HUDEP-2 (cell line): Measurements from ENCODE around the gene MTG2.
A peak's percentile ranks its signal among the peaks of the same experiment; 100 is the strongest.
"Not testable (repeated sequence)": the region's sequence is repeated elsewhere in the genome, so short reads cannot be mapped to it uniquely, and the experiment has no call there.

Experiments used
- DNase-seq, 76 experiments: peaks; one replicate each; lab custom pipeline; 2025; ENCODE audit not compliant: unreplicated experiment in 76 of 76; lab: John Stamatoyannopoulos, UW

MTG2 gene

DNA sequence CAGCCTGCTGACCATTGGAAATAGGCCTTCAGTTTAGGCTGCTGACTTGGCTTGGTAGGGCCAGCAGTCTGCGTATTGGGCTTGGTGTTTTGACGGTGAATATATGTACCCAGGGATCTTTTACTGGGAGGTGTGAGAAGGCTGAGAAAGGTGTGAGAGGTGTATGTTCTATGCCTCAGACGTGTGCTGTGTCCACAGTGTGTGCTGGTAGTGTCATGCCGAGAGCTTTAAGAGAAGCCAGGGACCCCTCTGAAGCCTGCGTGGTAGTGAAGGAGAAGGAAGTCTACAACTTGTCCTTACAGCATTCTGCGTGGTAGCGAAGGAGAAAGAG is 37.2 kb upstream of the MTG2 start:
- no peak for DNase-seq

DNA sequence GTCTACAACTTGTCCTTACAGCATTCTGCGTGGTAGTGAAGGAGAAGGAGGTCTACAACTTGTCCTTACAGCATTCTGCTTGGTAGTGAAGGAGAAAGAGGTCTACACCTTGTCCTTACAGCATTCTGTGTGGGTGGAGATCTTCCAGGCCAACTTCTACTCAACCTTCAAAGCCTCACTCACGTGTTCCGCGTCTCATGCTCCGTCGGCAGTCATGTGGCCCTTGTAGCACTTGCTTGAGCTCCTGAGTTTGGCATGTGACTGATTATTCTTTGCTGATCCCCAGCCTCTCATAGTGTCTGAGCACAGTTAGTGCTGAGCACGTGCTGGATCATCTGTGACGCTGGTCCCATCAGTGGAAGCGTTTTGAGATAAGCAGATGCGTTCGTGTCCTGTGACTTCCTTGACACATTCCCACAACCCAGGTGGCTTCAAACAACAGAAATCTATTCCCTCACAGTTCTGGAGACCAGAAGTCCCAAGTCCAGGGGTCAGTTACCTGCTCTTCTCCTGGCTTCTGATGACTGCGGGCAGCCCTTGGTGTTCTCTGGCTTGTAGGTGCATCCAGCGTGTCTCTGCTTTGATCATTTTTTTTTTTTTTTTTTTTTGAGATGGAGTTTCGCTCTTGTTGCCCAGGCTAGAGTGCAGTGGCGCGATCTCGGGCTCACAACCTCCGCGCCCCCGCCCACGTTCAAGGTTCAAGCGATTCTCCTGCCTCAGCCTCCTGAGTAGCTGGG is 36.6 kb upstream of the MTG2 start:
- DNase-seq: peak in 74 of 76 experiments; percentile 27 to 96 (median 83)

DNA sequence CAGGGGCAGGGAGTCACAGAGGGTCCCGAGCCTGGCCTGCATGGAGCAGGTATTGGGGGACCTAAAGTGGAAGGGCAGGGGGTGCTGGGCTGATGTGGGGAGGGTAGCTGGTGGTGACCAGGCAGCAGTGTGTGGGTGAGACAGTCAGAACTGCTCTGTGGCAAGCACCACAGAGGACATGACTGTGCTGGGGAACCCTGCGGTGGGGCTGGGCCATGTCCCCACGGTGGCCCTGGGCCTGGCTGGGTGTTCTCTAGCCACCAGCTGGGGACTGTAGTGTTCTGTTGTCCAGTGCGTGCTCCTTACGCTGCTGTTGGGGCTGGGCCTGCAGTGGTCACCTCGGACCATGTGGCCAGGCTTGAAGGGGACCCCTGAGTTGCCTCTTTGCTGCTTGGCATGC is 35.7 kb upstream of the MTG2 start:
- no peak for DNase-seq

DNA sequence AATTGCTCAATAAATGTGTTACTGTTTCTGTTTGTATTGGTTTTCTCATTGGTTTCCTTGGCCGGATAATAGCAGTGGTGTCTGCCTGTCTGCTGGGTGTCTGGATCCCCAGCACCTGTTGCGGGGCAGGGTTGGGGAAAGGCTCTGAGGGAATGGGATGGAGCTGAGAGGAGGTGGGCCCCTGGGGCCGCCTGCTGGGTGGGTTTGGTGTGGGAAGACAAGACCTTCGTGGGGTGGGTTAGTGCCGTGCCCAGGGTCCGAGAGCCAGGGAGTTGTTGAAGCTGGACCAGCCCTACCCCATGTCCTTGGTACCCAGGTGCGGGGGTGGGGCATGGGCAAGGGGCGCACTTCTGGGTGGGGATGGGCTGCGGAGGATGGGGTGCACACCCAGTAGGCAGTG is 35.3 kb upstream of the MTG2 start:
- no peak for DNase-seq

DNA sequence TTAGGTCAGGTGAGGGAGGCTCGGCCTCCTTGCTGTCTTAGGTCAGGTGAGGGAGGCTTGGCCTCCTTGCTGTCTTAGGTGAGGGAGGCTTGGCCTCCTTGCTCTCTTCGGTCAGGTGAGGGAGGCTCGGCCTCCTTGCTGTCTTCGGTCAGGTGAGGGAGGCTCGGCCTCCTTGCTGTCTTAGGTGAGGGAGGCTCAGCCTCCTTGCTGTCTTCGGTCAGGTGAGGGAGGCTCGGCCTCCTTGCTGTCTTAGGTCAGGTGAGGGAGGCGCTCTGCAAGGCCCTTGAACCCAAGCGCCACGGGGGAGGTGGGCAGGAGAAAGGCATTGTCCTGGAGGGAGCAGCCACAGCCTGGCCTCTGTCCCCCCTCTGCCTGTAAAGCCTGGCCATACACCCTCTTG is 34.4 kb upstream of the MTG2 start:
- DNase-seq: not testable (repeated sequence)

DNA sequence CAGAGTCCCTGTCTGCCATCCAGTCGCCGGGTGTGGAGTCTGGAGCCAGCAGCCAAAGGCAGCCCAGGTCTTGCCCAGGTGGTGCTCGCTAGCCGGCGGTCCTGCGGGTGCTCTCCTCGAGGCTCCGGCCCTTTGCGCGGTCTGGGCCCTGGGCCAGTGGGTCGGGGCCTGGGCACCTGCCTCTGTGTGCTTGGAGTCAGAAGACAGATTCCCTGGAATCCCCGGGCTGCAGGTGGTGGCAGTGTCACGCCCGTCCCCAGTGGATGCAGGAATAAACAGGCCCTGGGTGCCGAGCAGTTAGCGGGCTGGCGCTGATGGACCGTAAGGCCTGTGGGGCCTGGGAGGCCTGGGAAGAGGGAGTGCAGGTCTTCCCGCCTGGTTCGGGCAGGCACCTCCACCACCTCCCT is 33.9 kb upstream of the MTG2 start:
- DNase-seq: no peak

DNA sequence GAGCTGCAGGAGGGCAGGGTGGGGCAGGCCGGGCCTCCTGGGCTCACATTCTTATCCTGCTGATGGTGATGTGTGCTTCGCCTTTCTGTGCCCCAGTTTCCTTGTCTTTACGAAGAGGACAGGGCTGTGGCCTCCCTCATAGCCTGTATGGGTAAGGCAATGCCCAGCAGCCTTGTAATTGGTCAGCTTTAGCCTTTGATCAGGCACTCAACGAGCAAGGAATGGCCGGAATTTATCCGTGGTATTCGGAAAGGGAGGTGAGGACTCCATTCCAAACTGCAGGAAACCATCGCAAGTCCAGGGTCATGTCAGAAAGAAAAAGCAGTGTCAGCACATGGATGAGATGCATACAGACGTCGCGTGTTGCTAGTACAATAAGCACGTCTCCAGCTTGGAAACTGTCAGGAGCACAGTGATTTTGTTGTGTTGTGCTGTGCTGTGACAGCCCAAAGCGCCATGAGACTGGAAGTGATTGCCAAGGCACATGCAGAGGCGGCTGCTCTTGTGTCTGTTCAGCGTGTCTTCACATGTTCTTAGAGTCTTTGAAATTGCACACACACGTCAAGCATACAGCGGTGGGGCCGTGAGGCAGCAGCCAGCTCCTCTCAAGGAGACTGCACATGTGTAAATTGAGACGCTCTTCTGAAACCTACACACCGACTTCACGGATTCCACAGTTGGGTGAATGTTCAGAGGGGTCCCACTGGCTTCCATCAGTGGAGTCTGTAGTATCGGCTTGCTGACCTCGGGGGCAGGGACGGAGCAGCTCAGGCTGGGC is 33.1 kb upstream of the MTG2 start:
- no peak for DNase-seq

DNA sequence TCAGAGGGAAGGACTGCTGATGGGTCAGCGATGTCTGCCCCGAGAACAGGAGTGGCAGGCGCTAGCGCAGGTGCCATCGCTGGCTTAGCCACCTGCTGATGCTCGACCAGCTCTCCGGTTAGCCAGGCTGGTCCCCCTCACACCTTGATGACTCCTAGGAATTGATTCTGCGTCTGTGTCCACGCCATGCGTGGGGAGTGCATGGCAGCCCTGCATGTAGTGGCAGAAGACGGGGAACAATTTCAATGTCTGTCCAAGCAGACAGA is 32.6 kb upstream of the MTG2 start:
- no peak for DNase-seq

DNA sequence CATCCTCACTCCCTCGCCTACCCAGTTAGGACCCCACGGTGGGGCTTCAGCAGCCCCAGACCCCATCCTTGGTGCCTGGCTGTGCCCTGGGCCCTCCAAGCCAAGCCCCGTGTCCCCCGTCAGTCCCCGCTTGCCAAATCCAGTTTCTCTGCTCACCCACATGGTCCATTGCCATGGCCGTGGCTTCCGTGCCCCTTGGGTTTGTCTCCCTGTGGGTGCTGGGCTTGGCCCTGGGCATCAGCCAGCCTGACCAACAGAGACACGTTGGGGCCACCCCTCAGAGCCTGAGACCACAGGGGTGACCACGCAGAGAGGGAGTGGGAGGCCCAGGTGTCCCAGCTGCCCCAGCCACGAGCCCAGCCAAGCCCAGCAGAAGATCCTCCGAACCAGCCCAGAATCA is 31.6 kb upstream of the MTG2 start:
- no peak for DNase-seq

DNA sequence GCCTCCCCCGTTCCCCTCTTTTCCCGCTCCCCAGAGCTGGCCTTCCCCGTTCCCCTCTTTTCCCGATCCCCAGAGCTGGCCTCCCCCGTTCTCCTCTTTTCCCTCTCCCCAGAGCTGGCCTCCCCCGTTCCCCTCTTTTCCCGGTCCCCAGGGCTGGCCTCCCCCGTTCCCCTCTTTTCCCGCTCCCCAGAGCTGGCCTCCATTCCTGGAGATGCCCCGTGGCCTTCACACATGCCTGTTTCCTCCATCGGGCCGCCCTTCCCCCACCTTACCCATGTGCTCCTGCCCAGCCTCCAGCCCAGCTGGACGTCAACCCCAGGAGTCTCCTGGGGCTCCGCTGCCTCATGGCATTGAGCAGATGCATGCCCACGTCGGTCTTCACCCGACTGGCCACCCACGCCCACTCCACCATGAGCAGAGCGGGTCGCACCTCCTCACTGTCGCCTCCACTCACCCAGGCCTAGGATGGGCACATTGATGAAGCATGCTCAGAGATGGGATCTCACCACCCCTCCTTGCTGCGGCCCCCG is 30.9 kb upstream of the MTG2 start:
- DNase-seq: no peak

DNA sequence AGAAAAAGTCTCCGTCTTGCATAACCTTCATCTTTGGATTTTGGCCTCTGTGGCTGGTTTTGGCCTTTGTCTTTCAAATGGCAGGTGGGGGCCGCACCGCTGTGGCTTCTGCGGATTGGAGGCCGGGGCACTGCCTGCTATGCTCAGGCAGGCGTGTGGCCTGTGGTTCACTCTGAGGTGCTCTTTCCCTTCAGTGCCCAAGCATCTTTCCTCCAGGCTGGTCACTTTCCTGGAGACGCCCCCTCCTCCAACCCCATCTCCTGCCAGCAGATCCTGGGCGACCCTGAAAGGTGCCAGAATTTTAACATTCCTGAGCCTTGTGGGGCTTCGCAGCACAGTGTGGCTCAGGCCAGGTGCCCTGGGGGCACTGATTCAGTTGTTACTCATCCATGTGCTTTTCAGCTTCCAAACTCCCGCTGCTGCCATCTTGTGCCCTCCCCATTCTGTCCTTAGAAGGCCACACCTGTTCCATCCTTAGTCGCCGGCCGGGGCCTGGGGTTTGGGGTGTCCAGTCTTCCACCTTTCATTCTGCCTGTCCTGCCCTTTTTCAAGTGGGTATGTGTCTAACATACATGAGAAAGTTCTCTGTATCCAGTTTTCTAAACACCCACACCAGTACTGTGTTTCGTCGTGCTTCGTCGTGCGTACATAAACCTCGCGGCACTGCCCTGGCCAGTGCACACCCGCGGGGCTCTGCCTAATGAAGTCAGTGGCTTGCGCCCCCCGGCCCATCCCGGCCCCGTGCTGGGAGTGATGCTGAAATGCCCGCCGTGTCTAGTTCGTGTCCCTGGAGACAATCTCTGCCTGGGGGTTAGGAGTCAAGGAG is 27.2 kb upstream of the MTG2 start:
- DNase-seq: no peak

DNA sequence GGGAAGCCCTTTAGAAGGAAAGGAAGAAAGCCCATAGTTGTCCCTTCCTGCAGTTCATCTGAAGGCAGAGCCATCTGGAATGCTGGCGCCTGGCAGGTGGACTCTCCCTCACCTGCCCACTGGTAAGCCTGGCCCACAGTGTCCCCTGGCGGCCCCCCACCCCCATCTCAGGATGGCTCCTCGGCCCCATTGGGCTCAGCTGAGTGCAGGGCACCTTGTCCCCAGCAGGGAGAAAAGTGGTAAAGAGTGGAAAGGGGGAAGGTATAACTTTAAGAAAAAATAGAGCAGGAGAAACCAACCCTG is 26.6 kb upstream of the MTG2 start:
- no peak for DNase-seq

DNA sequence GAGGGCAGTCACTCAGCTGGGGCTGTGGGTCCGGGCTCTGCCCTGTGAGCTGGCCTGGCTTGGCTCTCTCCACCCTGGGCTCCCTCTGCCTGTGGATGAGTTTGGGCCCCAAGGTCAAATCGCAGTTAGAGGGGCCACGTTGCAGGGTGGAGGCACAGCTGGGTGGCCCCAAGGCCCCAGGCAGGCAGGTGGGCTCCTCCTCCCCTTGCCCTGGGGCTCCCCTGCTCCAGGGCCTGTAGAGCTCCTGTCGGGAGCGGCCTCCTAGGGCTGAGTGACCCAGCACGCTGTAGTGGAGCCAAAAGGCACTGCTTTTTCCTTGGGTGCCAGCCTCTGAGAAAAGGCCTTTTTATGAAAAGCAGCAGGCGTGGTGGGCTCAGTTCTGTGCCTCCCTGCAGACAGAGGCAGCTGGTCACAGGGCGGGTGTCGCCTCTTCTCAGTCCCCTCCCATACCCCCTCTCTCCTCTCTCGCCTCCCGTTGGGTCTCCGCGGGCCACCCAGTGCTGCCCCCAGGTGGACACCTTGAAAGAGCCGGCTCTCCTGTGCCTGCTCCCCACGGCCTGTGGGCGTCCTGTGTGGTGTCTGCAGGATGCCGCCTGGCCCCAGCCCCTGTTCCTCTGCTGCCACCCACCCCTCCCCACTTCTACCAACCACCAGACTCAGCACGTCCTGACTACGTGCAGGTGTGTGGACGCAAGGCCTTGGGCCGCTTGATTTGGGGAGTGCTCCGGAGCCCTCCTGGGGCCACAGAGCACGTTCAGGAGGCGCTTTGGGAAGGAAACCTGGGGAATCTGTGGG is 26.0 kb upstream of the MTG2 start:
- DNase-seq: peak in 62 of 76 experiments; percentile 10 to 72 (median 47)

DNA sequence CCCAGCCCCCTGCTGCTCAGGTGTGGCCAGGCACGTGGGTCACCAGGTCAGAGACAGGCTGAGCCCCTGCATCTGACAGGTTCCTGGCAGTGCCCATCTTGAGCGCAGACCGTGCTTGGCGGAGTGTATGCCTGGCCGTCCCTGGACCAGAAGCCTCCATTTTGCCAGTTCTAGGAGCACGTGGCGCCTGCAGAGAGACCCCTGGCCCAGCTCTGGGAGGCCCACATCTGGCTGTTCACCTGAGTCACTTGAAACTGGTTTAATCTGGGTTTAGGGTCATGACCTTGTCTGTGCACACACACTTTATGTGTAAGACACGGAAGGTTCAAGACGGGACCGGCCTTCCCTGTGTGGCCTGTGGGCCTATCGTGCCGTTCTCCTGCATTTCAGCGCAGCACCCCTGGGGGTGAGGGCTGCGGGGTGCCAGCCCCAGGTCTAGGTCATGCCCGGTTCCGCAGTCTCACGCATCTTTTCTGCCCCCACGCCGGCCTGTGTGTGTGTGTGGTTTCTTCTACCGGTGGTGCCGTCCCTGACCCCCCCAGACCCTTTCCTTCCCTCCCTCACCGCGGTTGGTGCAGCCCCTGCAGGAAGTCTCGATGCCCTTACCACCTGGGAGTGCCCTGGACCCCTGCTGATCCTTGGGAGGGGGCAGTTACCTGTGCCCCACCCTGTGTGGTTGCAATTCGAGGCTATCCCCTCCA is 25.3 kb upstream of the MTG2 start:
- DNase-seq: no peak

DNA sequence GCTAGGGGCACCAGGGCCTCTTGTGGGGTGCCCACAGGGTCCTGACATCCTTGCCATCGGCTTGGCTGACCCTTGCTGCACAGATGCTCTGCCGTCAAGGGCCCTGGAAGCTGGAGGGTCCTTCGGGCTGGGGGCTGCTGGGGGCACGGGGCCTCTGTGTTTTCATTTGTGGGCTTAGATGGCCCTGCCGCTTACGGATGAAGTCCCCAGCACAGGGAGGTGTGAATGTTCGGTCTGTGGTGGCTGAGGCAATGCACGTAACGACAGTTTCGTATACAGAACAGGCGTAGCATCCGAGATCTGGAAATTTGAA is 24.8 kb upstream of the MTG2 start:
- no peak for DNase-seq

DNA sequence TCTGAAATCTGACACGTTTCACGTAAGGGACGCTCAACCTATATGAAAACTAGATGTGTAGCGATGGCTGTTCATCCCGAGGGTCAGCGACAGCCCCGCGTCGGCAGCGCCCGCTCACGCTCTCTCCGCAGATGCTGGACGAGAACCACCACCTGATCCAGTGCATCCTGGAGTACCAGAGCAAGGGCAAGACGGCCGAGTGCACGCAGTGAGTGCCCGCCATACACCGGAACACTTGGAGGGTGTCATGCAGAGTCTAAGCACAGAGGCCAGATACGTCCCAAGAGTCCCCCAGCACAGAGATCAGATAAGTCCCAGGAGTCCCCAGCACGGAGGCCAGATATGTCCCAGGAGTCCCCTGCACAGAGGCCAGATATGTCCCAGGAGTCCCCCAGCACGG is 24.3 kb upstream of the MTG2 start:
- no peak for DNase-seq

DNA sequence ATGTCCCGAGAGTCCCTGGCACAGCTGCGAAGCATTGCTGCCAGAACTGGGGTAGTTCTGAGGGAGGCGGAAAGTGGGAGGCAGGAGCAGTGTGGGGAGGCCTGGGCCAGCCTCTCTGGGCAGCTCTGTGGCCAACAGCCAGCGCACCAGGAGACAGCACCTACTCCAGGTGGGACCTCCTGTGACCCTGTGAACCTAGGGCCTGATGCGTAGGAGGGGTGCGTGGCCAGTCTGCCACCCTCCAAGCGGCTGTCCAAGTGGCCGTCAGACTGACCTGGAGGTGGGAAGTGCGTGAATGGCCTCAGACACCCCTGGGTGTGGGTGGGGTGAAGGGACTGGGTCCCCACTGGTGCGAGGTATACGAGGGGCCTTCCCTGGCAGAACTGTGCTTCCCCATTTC is 23.8 kb upstream of the MTG2 start:
- no peak for DNase-seq

DNA sequence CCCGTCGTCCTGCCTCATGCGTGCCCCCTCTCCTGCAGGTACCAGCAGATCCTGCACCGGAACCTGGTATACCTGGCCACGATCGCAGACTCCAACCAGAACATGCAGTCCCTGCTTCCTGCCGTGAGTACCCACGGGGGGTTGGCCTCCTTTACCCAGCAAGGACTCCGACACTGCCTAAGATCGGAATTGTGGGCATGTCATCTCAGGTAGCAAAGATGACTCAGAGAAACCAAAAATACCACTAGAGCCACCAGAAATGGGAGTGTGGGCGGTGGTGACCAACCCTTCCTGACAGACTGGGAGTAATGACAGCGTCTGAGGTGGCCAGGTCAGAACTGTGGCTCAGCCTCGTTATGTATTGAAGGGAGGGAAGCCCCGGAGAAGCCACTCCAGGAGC is 23.0 kb upstream of the MTG2 start:
- DNase-seq: no peak

DNA sequence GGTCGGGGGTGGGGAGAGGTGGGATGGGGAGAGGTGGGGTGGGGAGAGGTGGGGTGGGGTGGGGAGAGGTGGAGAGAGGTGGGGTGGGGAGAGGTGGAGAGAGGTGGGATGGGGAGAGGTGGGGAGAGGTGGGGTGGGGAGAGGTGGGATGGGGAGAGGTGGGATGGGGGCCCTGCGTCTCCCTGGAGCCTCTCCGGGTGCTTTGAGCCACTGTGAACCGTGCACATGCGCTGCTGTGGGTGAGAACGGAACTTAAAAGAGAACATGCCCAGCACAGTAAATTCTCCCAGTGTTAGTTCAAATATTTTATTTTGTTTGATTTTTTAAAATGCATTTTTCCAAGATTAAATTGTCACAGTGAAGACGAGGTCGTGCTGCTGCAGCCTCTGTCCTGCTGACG is 22.6 kb upstream of the MTG2 start:
- DNase-seq: no peak

DNA sequence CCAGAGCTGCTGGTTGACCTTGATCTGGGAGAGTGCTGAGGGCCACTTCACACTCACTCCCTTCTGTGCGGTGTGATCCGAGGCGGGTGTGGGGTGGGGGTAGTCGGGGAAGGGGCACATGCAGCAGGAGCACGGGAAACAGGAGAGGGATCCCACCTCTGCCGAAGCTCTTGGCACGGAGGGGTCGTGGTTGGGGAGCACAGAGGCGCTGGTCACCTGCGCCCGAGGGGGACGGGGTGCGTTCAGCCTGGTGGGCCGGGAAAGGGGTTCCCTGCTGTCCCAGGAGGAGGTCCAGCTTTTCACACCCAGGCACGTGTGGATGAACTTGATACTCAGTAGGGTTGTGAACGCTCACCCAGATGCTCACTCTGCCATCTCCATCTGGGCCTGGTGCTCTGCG is 22.0 kb upstream of the MTG2 start:
- DNase-seq: no peak

DNA sequence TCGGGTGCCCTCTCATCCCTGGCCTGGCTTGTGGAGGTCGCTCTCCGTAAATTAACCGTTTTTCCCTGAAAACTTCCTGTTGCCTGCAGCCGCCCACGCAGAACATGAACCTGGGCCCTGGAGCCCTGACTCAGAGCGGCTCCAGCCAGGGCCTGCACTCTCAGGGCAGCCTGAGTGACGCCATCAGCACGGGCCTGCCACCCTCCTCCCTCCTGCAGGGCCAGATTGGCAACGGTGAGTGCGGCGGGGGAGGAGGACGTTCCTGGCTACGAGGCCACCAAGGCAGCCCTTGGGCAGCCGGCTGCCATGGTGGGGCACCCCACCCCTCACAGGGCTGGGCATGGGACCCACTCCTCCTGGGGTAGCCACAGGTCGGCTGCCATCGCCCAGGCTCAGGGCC is 21.5 kb upstream of the MTG2 start:
- no peak for DNase-seq
